Measurements from ENCODE around the gene RTN4RL1.

RTN4RL1 gene

GRCh38 chr17:2033153-2033552 lies 8.0 kb upstream of the RTN4RL1 start:
- in situ Hi-C loops (cut with HindIII; ENCODE audit: low sequenced_read_pairs), result loop anchor here (5.0 kb wide), 2 partner anchors 116 to 171 kb away; no protein-coding TSS in a partner anchor
- no peak overlapping the region for H3K4me3 ChIP-seq (ENCODE audit: low read depth, low read length)
- DNase-seq (ENCODE audit: low read depth), result no peak
- TF ChIP-seq, protein P1, sequence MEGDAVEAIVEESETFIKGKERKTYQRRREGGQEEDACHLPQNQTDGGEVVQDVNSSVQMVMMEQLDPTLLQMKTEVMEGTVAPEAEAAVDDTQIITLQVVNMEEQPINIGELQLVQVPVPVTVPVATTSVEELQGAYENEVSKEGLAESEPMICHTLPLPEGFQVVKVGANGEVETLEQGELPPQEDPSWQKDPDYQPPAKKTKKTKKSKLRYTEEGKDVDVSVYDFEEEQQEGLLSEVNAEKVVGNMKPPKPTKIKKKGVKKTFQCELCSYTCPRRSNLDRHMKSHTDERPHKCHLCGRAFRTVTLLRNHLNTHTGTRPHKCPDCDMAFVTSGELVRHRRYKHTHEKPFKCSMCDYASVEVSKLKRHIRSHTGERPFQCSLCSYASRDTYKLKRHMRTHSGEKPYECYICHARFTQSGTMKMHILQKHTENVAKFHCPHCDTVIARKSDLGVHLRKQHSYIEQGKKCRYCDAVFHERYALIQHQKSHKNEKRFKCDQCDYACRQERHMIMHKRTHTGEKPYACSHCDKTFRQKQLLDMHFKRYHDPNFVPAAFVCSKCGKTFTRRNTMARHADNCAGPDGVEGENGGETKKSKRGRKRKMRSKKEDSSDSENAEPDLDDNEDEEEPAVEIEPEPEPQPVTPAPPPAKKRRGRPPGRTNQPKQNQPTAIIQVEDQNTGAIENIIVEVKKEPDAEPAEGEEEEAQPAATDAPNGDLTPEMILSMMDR (IDR thresholded peaks at IDR 0.05; ENCODE audit: low read depth, low read length, missing control alignments), result no peak

GRCh38 chr17:2030779-2031163 lies 5.6 kb upstream of the RTN4RL1 start:
- DNase-seq (ENCODE audit: low read depth), result no peak
- TF ChIP-seq, protein P1 (IDR thresholded peaks at IDR 0.05; ENCODE audit: low read depth, low read length, missing control alignments), result peak; percentile 77
- H3K4me3 ChIP-seq (ENCODE audit: low read depth, low read length), result peak overlapping the region; percentile 100
- in situ Hi-C loops (cut with HindIII; ENCODE audit: low sequenced_read_pairs), result loop anchor here (5.0 kb wide), 2 partner anchors 113 to 168 kb away; no protein-coding TSS in a partner anchor

DNA sequence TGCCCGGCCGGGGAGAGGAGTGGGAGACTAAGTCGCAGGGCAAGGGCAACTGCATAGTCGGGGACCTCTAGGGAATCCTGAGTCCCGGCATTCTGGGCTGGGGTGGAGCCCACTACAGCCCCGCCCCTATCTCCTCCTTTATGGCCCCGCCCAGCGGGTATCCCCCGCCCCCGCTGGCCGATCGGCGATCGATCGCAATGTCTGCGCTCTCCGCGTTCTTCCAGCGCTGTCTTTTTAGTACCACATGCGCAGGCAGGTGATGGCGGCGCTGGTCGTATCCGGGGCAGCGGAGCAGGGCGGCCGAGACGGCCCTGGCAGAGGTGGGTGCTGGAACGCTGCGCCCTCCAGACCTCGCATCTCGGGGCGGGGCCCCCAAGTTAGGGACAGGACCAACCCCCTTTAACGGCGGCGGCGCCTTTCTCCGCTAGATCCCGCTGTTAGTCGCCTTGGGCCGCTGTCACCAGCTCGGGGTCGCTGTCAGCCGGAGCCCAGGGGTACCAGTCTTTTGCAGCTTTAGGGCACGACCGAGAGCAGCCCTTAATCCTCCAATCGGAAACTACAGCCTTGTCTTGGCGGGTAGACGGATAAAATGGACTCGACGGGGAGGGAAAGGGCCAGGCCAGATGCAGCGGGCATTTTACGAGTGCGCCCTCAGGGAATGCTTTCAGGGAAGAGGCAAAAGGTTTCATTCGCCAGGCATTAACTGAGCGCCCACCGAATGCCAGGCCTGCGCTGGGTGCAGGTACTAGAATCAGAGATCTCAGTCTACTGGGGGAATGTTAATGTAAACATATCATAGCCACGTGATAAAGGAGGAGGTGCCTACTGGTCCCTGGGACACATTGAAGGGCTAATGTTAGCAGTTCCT lies 5.0 kb upstream of the RTN4RL1 start, which contains the start of gene DPH1:
TSS of gene DPH1 (plus strand) at position 243 of the 868 bp plus-strand sequence. CDS start at position 260, 17 bp downstream.
- DNase-seq (ENCODE audit: low read depth), result no peak
- TF ChIP-seq, protein P1 (IDR thresholded peaks at IDR 0.05; ENCODE audit: low read depth, low read length, missing control alignments), result no peak
- H3K4me3 ChIP-seq (ENCODE audit: low read depth, low read length), result peak within 1 kb of the TSS; percentile 100
- in situ Hi-C loops (cut with HindIII; ENCODE audit: low sequenced_read_pairs), result loop anchor here (5.0 kb wide), 2 partner anchors 113 to 168 kb away; no protein-coding TSS in a partner anchor

GRCh38 chr17:2028737-2029136 lies 3.6 kb upstream of the RTN4RL1 start:
- in situ Hi-C loops (cut with HindIII; ENCODE audit: low sequenced_read_pairs), result no loop called here
- TF ChIP-seq, protein P1 (IDR thresholded peaks at IDR 0.05; ENCODE audit: low read depth, low read length, missing control alignments), result no peak
- DNase-seq (ENCODE audit: low read depth), result no peak
- no peak overlapping the region for H3K4me3 ChIP-seq (ENCODE audit: low read depth, low read length)

DNA sequence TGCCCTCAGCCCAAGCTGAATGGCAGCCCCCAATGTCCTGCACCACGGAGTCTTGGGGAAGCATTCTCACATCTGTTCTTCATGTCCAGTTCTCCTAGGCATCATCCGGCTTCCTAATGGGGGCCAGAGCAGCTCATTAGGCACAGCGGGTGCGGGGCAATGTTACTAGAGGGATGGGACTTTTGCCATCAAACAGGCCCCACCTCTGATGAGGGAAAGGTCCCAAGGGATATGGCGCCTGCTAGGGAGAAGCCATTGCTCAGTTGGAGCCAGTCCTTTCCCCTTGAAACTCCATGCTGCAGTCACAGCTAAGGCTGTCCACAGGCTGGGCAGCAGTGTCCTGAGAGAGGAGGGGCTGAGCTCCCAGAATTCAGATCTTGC lies 3.1 kb upstream of the RTN4RL1 start:
- no peak for DNase-seq (ENCODE audit: low read depth)
- H3K4me3 ChIP-seq (ENCODE audit: low read depth, low read length), result no peak overlapping the region
- TF ChIP-seq, protein P1 (IDR thresholded peaks at IDR 0.05; ENCODE audit: low read depth, low read length, missing control alignments), result no peak
- in situ Hi-C loops (cut with HindIII; ENCODE audit: low sequenced_read_pairs), result no loop called here

GRCh38 chr17:2027528-2028233 lies 2.5 kb upstream of the RTN4RL1 start:
- TF ChIP-seq, protein P1 (IDR thresholded peaks at IDR 0.05; ENCODE audit: low read depth, low read length, missing control alignments), result no peak
- DNase-seq (ENCODE audit: low read depth), result no peak
- in situ Hi-C loops (cut with HindIII; ENCODE audit: low sequenced_read_pairs), result no loop called here
- H3K4me3 ChIP-seq (ENCODE audit: low read depth, low read length), result no peak overlapping the region

Measured in astrocyte of the cerebellum (primary cell).